Stomach (tissue), 9 donors: ENCODE measurements around the gene RAB6B. TPM values are rescaled to one million over a fixed set of nuclear protein-coding genes. Genes with fewer than 3 reads are reported as not detected.

Experiments
- DNase-seq, 2 donors: peaks; one replicate each; pipeline versions ENCODE4 v3.0.0 to v3.0.0-alpha.2; 2013 to 2019
- H3K27ac ChIP-seq, 5 donors: fragments of 200-600 bp in 4 of 5; sonication (generic) in 4 of 5; one replicate each; pipeline ENCODE4 v1.5.1; 2013 to 2019; ENCODE audit warnings: mild to moderate bottlenecking in 1 of 5, moderate library complexity in 1 of 5
- H3K27me3 ChIP-seq, 3 donors: fragments of 200-600 bp; sonication (generic); one replicate each; pipeline ENCODE4 v1.5.1; 2017 to 2019; ENCODE audit warnings: mixed run types in 1 of 3
- H3K36me3 ChIP-seq, 4 donors: fragments of 200-600 bp; sonication (generic); 1 replicate in 3 of 4; 2 replicates in 1 of 4; pipeline ENCODE4 v1.5.1; 2016 to 2019
- H3K4me1 ChIP-seq, 4 donors: fragments of 200-600 bp; sonication (generic); one replicate each; pipeline ENCODE4 v1.5.1; 2016 to 2019
- H3K4me3 ChIP-seq, 4 donors: fragments of 200-600 bp; sonication (generic) in 3 of 4; one replicate each; pipeline ENCODE4 v1.5.1; 2016 to 2019; ENCODE audit warnings: mild to moderate bottlenecking in 1 of 4
- H3K9me3 ChIP-seq, 4 donors: fragments of 200-600 bp; sonication (generic); one replicate each; pipeline ENCODE4 v1.5.1; 2016 to 2019
- EP300 ChIP-seq: sonication (generic); formaldehyde crosslinking; IDR thresholded peaks from one replicate; pipeline ENCODE4 v1.6.1; 2017; ENCODE audit warnings: antibody characterized with exemption
- POLR2A ChIP-seq, 4 donors: fragments of 450-650 bp; IDR thresholded peaks; one replicate each; pipeline ENCODE4 v1.6.1; 2016; ENCODE audit warnings: antibody characterized with exemption in 4 of 4, control low read depth in 2 of 4, mild to moderate bottlenecking in 1 of 4, moderate library complexity in 1 of 4
- POLR2AphosphoS5 ChIP-seq, 3 donors: sonication (generic); formaldehyde crosslinking; IDR thresholded peaks; one replicate each; pipeline ENCODE4 v1.6.1; 2016; ENCODE audit warnings: antibody characterized with exemption in 3 of 3
- WGBS, 5 donors: extraction: QIAGEN DNeasy Blood & Tissue Kit in 3 of 5; methylation state at CpG; one replicate each; pipeline versions ENCODE4 v1.1.5 to v1.1.7; 2013 to 2018; 5-methylcytosine and 5-hydroxymethylcytosine counted together
- intact Hi-C: fragments of 100-400 bp; cut with DNase I; formaldehyde crosslinking; loops from one replicate; pipeline ENCODE4 v1.15.1; 2023; ENCODE audit warnings: low total_unique reads
- polyA plus RNA-seq, 3 donors: library from polyadenylated mRNA; stranded (reverse); fragments of 200-250 nt; gene quantifications; one replicate each; pipeline ENCODE4 v1.2.3, GENCODE V29; 2013
- total RNA-seq, 5 donors: library from RNA; depleted of rRNA; stranded (reverse); fragments of >200 nt; gene quantifications; one replicate each; pipeline versions ENCODE4 v1.1.0 to v1.2.3, GENCODE V29; 2014 to 2016
- TF ChIP-seq, protein P1 (sequence below), 7 experiments: fragments of 450-650 bp in 4 of 7; fragments of 200-600 bp in 3 of 7; sonication (generic) in 3 of 7; IDR thresholded peaks; one replicate each; pipeline ENCODE4 v1.5.1; 2016 to 2019; ENCODE audit warnings: antibody characterized with exemption in 7 of 7, control low read depth in 2 of 7, mild to moderate bottlenecking in 1 of 7
- donor health status: healthy with polysubstance abuse.
- donor health status: Bipolar disorder and iron deficiency.
- donor health status: healthy.

RAB6B gene
- total and polyA plus RNA-seq, 8 donors: 0.58 to 7.5 (median 1.9) TPM

DNA sequence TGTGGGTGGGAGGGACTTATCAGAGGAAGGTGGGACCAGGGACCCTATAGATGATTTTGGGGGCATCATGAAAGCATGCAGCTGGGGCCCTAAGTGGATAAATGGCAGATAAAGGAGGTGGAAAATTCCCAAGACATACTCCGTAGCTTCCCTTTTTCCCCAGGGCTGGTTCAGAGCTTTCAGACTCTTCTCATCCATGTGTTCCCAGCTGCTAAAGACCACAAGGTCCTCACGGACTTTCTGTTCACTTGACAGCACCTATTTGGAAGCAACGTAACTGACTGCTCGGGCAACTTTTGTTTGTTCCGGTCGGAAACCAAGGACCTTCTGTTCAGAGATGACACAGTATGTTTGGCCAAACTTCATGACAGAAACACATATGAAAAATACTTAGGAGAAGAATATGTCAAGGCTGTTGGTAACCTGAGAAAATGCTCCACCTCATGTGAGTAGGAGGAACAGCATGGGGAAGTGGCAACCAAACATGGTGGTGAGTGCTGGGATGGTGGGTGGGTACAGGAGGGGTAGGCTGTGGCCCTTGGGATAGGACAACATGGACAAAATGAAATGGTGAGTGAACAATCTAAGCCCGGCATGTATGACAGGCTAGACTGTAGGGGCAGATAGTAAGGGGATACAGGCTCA is 118.8 kb downstream of the RAB6B start:
- intact Hi-C loops: no loop called here
- Histone ChIP-seq H3K4me1 (no peaks in the 10 kb centered on the region), H3K36me3 (no peaks in the 10 kb centered on the region), H3K9me3 (no peaks in the 10 kb centered on the region), H3K27me3 (no peaks in the 10 kb centered on the region), H3K4me3 (no peak overlapping the region), H3K27ac (no peak overlapping the region)
- TF ChIP-seq POLR2AphosphoS5 (IDR thresholded peaks at IDR 0.05) (no peak), EP300 (no peak), POLR2A (IDR thresholded peaks at IDR 0.05) (no peak)
- TF ChIP-seq, protein P1, sequence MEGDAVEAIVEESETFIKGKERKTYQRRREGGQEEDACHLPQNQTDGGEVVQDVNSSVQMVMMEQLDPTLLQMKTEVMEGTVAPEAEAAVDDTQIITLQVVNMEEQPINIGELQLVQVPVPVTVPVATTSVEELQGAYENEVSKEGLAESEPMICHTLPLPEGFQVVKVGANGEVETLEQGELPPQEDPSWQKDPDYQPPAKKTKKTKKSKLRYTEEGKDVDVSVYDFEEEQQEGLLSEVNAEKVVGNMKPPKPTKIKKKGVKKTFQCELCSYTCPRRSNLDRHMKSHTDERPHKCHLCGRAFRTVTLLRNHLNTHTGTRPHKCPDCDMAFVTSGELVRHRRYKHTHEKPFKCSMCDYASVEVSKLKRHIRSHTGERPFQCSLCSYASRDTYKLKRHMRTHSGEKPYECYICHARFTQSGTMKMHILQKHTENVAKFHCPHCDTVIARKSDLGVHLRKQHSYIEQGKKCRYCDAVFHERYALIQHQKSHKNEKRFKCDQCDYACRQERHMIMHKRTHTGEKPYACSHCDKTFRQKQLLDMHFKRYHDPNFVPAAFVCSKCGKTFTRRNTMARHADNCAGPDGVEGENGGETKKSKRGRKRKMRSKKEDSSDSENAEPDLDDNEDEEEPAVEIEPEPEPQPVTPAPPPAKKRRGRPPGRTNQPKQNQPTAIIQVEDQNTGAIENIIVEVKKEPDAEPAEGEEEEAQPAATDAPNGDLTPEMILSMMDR (IDR thresholded peaks at IDR 0.05): no peak
- no peak for DNase-seq
- 91 to 95% (median 94%) methylated on average over 7 of the region's 7 CpGs for WGBS, 5 donors

DNA sequence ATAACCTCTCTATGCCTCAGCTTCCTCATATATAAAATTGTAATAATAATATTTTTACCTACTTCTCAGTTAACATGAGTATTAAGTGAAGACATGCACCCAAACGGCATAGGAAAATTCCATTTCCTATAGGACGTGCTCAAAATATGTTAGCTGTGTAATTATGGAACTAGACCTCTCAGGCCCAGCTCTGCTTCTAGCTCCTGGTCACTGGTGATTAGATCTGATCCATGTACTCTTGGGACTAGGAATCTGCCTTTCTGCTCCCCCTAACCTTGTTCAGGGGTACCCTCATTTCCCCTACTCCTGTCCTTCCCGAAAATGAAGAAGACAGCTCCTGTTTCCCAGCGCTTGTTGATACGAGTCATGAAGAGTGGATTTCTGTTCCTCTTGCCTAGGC is 119.8 kb downstream of the RAB6B start:
- no peaks in the 10 kb centered on the region for H3K4me1 ChIP-seq
- intact Hi-C loops: no loop called here
- TF ChIP-seq POLR2AphosphoS5 (IDR thresholded peaks at IDR 0.05) (no peak), POLR2A (IDR thresholded peaks at IDR 0.05) (no peak), EP300 (no peak)
- TF ChIP-seq, protein P1 (IDR thresholded peaks at IDR 0.05): no peak
- no peak overlapping the region for H3K27ac ChIP-seq
- H3K27me3 ChIP-seq: no peaks in the 10 kb centered on the region
- H3K4me3 ChIP-seq: no peak overlapping the region
- H3K36me3 ChIP-seq: no peaks in the 10 kb centered on the region
- no peak for DNase-seq
- 93 to 98% (median 96%) methylated on average over 5 of the region's 5 CpGs for WGBS, 5 donors
- H3K9me3 ChIP-seq: no peaks in the 10 kb centered on the region

DNA sequence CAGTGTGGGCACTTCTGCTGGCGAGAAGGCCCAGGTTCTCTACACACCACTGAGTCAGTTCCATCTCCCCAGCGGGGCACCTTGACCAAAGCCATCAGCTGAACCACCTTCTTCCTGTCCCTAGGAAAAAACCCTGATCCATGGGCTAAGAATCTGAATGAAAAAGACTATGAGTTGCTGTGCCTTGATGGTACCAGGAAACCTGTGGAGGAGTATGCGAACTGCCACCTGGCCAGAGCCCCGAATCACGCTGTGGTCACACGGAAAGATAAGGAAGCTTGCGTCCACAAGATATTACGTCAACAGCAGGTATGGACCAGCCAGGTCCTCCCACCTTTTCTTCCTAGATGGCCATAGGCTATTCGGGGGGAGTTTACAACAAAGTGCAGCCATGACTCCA is 120.4 kb downstream of the RAB6B start:
- DNase-seq: no peak
- no peak overlapping the region for H3K4me3 ChIP-seq
- TF ChIP-seq EP300 (no peak), POLR2A (IDR thresholded peaks at IDR 0.05) (no peak), POLR2AphosphoS5 (IDR thresholded peaks at IDR 0.05) (no peak)
- TF ChIP-seq, protein P1 (IDR thresholded peaks at IDR 0.05): no peak
- no peaks in the 10 kb centered on the region for H3K4me1 ChIP-seq
- WGBS, 5 donors: 71 to 89% (median 85%) methylated on average over 9 of the region's 9 CpGs
- H3K36me3 ChIP-seq: no peaks in the 10 kb centered on the region
- intact Hi-C loops: no loop called here
- H3K9me3 ChIP-seq: no peaks in the 10 kb centered on the region
- no peaks in the 10 kb centered on the region for H3K27me3 ChIP-seq
- H3K27ac ChIP-seq: no peak overlapping the region

Other genes with a start within 250 kb of the RAB6B start
- 10 to 100 TPM; 41.7 to 78.1 (median 49.1) TPM for gene TOPBP1, start 233.9 kb downstream of the RAB6B start, total RNA-seq
- 10 to 100 TPM in 1 of 3 donors, 1 to 10 TPM in 2; 5.5 to 10.6 (median 7.3) TPM for gene TOPBP1, start 233.9 kb downstream of the RAB6B start, polyA plus RNA-seq
- gene TF, start 149.5 kb downstream of the RAB6B start, total RNA-seq: 10 to 100 TPM in 1 of 5 donors, 1 to 10 TPM in 1, under 1 TPM in 2, not detected in 1; under 0.01 to 10.1 (median 1.1) TPM
- gene TF, start 149.5 kb downstream of the RAB6B start, polyA plus RNA-seq: 10 to 100 TPM in 1 of 3 donors, under 1 TPM in 2; 0.61 to 16.2 (median 0.68) TPM
- 10 to 100 TPM in 2 of 5 donors, 1 to 10 TPM in 3; 5.3 to 54.9 (median 9.3) TPM for gene SRPRB, start 90.1 kb downstream of the RAB6B start, total RNA-seq
- gene SRPRB, start 90.1 kb downstream of the RAB6B start, polyA plus RNA-seq: 10 to 100 TPM; 16.0 to 28.0 (median 20.4) TPM
- 100 to 1,000 TPM in 1 of 5 donors, 10 to 100 TPM in 3, 1 to 10 TPM in 1; 3.5 to 121 (median 18.7) TPM for gene SLCO2A1, start 134.0 kb upstream of the RAB6B start, total RNA-seq
- gene SLCO2A1, start 134.0 kb upstream of the RAB6B start, polyA plus RNA-seq: 1 to 10 TPM; 1.9 to 6.4 (median 3.2) TPM